Caki2 (cell line): ENCODE measurements around the gene RPS16. TPM values are rescaled to one million over a fixed set of nuclear protein-coding genes. Genes with fewer than 3 reads are reported as not detected.

Experiments used
- total RNA-seq: library from RNA; depleted of rRNA; stranded (reverse); fragments of >200 nt; shearing (Covaris generic); gene quantifications from 2 replicates; pipeline ENCODE4 v1.2.3, GENCODE V29; 2014; ENCODE audit warnings: low replicate concordance; rRNA removed

The RPS16 gene
- total RNA-seq, 1 experiment from 2014 or later: 151 TPM

Other genes starting within 250 kb of the RPS16 start
- not detected in 2 replicates for gene NCCRP1, start 239.0 kb downstream of the RPS16 start, total RNA-seq
- not detected in 2 replicates for gene SYCN, start 231.7 kb downstream of the RPS16 start, total RNA-seq
- not detected in 2 replicates for gene IFNL3, start 190.9 kb downstream of the RPS16 start, total RNA-seq
- gene IFNL4, start 187.1 kb downstream of the RPS16 start, total RNA-seq: not detected in 2 replicates
- gene IFNL2, start 167.6 kb downstream of the RPS16 start, total RNA-seq: not detected in 2 replicates
- not detected in 2 replicates for gene IFNL1, start 139.5 kb downstream of the RPS16 start, total RNA-seq
- 0.52 and 2.0 TPM in 2 replicates for gene LRFN1, start 115.1 kb downstream of the RPS16 start, total RNA-seq
- not detected in 2 replicates for gene GMFG, start 99.9 kb downstream of the RPS16 start, total RNA-seq
- 39.6 and 63.2 TPM in 2 replicates for gene SAMD4B, start 93.5 kb downstream of the RPS16 start, total RNA-seq
- 77.5 and 79.9 TPM in 2 replicates for gene PAF1, start 44.8 kb downstream of the RPS16 start, total RNA-seq
- 76.2 and 86.5 TPM in 2 replicates for gene MED29, start 44.6 kb downstream of the RPS16 start, total RNA-seq
- gene ZFP36, start 29.1 kb downstream of the RPS16 start, total RNA-seq: 1.4 TPM in 1 of 2 replicates, not detected in the other
- gene PLEKHG2, start 23.3 kb downstream of the RPS16 start, total RNA-seq: 5.1 and 34.1 TPM in 2 replicates
- gene SUPT5H, start 9.6 kb upstream of the RPS16 start, total RNA-seq: 95.5 and 108 TPM in 2 replicates
- gene TIMM50, start 44.9 kb upstream of the RPS16 start, total RNA-seq: 243 and 282 TPM in 2 replicates
- 5.8 and 11.8 TPM in 2 replicates for gene DLL3, start 63.0 kb upstream of the RPS16 start, total RNA-seq
- gene SELENOV, start 79.2 kb upstream of the RPS16 start, total RNA-seq: not detected in 2 replicates
- 6.2 and 10.2 TPM in 2 replicates for gene EID2B, start 96.9 kb upstream of the RPS16 start, total RNA-seq
- gene EID2, start 104.2 kb upstream of the RPS16 start, total RNA-seq: 16.4 and 18.8 TPM in 2 replicates
- gene LGALS13, start 166.6 kb upstream of the RPS16 start, total RNA-seq: not detected in 2 replicates
- gene LGALS16, start 220.0 kb upstream of the RPS16 start, total RNA-seq: not detected in 2 replicates